Body of pancreas (tissue), 4 donors: Measurements from ENCODE around the gene MAML2.
"Not testable (repeated sequence)": the region's sequence is repeated elsewhere in the genome, so short reads cannot be mapped to it uniquely, and the experiment has no call there.

Experiments
- POLR2A ChIP-seq, 3 donors: fragments of 450-650 bp; IDR thresholded peaks; one replicate each; pipeline ENCODE4 v1.6.1; 2016; ENCODE audit warnings: antibody characterized with exemption in 3 of 3, mild to moderate bottlenecking in 2 of 3
- TF ChIP-seq, protein P1 (sequence below), 7 experiments: fragments of 450-650 bp in 4 of 7; fragments of 200-600 bp in 3 of 7; sonication (generic) in 3 of 7; IDR thresholded peaks; one replicate each; pipeline ENCODE4 v1.5.1; 2016 to 2019; ENCODE audit warnings: antibody characterized with exemption in 7 of 7

DNA sequence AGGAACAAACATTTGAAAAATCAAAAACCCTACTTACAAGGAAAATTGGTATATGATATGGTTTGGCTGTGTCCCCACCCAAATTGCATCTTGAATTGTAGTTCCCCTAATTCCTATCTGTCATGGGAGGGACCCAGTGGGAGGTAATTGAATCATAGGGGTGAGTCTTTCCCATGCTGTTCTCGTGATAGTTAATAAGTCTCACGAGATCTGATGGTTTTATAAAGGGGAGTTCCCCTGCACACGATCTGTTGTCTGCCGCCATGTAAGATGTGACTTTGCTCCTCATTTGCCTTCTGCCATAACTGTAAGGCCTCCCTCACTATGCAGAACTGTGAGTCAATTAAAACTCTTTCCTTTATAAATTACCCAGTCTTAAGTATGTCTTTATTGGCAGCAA is 74.5 kb downstream of the MAML2 start:
- TF ChIP-seq, protein P1, sequence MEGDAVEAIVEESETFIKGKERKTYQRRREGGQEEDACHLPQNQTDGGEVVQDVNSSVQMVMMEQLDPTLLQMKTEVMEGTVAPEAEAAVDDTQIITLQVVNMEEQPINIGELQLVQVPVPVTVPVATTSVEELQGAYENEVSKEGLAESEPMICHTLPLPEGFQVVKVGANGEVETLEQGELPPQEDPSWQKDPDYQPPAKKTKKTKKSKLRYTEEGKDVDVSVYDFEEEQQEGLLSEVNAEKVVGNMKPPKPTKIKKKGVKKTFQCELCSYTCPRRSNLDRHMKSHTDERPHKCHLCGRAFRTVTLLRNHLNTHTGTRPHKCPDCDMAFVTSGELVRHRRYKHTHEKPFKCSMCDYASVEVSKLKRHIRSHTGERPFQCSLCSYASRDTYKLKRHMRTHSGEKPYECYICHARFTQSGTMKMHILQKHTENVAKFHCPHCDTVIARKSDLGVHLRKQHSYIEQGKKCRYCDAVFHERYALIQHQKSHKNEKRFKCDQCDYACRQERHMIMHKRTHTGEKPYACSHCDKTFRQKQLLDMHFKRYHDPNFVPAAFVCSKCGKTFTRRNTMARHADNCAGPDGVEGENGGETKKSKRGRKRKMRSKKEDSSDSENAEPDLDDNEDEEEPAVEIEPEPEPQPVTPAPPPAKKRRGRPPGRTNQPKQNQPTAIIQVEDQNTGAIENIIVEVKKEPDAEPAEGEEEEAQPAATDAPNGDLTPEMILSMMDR (IDR thresholded peaks at IDR 0.05): not testable (repeated sequence)
- TF ChIP-seq POLR2A (IDR thresholded peaks at IDR 0.05): not testable (repeated sequence)
